Right ventricle myocardium superior (tissue), 1 donor: ENCODE data around the gene DNAJC8. TPM values are rescaled to one million over a fixed set of nuclear protein-coding genes. Genes with fewer than 3 reads are reported as not detected.

Experiments used
- ATAC-seq: fragments of 200-7000 bp; cut with Tn5 transposase; one replicate; pipeline ENCODE4 v1.9.1; 2020; ENCODE audit warnings: mild to moderate bottlenecking; ENCODE audit not compliant: poor library complexity
- DNase-seq: peaks from one replicate; pipeline ENCODE4 v3.0.0-alpha.2; 2020
- intact Hi-C: fragments of 100-400 bp; cut with DNase I; formaldehyde crosslinking; loops from one replicate; pipeline ENCODE4 v1.11.2; 2022
- total RNA-seq: library from RNA; stranded (reverse); fragmentation: NEBNext Ultra II Directional; extraction: Animal tissue kit (Norgen Biotek cat#: 25700); gene quantifications from one replicate; pipeline ENCODE4 v1.2.1, GENCODE V29; 2021
- donor health status: DM: no; HTN: yes; CAD: no; lungs with severe emphysema.

The DNAJC8 gene
- total RNA-seq, 1 donor from 2014 or later: 54.9 TPM

DNA sequence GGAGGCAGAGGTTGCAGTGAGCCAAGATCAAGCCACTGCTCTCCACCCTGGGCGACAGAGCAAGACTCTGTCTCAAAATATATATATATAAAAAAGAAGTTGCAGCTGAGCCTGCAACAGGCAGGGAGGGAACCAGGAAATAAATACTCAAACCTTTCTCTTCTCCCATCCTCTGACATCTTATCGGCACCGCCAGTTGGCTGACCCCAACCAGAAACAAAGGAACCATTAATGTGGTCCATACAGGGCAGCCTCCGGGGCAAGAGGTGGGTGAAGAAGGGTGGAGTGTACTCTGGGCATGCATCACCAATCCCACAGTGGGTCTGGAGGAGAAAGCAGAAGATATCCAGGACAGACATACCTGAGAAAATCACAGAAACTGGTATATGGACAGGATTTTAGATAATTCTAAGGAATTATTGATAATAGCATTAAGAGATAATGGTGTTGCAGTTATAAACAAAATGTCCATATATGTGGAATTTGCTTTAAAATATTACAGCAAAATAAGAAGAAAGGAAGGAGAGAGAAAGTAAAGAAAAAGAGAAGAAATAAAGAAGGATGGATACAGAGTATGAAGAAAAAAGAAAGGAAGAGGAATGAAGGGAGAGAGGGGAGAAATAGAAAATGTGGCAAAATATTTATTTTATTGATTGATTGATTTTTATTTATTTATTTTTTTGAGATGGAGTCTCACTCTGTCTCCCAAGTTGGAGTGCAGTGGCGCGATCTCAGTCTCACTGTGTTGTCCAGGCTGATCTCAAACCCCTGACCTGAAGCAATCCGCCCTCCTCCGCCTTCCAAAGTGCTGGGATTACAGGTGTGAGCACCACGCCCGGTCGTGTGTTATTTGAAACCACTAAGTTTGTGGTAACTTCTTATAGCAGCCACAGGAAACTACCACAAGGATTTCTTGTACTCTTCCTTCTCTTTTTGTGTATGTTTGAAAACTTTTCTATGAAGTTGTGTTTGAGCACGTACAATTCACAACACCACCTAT lies 52.2 kb downstream of the DNAJC8 start:
- intact Hi-C loops: no loop called here
- no peak for ATAC-seq
- no peak for DNase-seq

DNA sequence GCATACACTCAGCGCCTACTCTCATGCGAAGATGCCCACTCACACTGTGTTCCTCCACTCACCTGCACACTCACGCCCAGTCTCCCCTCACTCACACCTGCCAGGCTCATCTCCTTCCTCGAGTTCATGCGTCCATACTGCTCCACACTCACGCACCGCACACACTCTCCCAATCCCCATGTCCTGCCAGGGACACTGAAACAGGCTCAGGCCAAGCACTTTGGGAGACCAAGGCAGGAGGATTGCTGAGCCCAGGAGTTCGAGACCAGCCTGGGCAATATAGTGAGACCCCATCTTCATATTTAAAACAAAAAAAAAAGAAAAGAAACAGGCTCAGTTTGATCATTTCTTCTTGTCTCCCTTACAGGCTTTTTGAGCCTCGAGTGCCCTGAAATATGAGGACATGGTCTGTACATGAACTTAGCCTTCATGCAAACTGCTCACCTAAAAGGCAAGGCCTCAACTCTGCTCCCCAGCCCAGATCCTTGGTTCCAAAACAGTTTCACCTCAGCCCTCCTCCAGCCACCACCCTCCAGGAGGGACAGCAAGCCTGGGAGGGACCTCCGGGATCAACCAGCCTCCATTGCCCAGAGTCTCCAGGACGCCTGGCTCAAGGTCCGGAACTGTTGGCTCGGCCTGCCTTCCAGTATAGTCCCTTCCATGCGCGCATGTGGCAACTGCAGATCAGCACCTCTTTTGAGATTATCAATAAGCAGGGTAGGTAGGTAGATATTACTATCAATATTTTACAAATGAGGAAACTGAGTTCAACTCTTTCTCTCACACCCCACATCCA lies 53.9 kb downstream of the DNAJC8 start:
- DNase-seq (no peak), ATAC-seq (no peak)

DNA sequence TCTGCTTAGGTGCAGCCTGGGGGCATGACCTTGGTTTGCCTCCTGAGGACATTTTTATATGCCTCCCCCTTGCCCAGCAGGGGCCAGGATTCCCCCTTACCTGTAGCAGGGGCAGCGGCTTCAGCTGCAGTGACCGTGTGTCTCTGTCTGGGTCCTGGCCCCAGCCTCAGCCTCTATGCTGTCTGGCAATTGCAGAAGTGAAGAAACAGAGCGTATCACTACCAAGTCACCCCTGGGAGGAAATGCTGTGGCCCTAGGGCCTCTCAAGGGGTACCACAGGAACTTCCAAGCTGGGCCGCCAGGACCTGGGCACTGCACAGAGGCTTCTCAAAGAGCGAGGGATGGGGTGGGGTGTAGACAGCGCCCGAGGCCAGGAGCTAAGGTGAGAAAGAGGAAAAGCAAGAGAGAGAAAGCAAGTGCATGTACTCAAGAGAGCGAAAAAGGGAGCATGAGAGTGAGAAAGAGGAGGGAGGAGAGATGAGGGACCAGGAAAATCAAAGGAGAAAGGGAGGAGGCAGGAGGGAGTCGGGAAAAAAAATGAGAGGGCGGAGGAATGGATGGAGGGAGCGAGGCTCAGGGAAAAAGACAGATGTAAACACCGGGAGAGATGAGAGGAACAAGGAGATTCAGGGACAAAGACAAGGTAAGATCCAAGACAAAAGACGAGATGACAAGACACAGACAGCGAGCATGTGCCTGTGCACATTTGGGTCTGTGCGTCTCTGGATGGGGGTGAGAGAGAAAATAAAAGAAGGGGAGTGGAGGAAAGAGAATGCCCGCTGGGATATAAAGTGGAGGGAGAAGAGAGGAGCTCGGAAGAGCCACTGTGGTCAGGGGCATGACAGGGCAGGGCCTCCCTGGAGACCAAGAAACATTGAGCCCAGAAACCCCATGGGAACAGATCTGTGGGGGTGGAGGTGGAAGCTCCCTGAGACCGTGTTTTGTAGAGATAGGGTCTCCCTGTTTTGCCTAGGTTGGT lies 56.0 kb downstream of the DNAJC8 start, which contains the start of gene PTAFR:
PTAFR (minus strand) TSS at position 199 of the 979 bp plus-strand sequence. CDS start 25,669 bp downstream, outside the sequence.
- intact Hi-C loops: no loop called here
- ATAC-seq (peak; percentile 50), DNase-seq (peak; percentile 67)

More for the DNA sequence above, 53.9 kb downstream of the DNAJC8 start:
- intact Hi-C loops: no loop called here

DNA sequence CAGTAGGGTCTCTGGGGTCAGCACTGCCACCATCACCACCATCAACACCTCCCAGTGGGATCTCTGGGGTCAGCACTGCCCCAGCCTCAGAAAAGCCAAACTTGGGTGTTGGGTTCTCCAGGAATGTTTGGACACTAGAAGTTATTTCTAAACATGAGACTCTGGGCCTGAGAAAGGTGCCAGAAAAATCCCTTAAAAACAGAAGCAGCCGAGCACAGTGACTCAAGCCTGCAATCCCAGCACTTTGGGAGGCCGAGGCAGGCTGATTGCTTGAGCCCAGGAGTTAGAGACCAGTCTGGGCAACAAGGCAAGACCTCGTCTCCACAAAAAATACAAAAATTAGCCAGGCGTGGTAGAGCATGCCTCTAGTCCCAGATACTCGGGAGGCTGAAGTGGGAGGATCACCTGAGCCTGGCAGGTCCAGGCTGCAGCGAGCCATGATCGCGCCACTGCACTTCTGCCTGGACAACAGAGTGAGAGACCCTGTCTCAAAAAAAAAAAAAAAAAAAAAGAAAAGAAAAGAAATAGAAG lies 56.8 kb downstream of the DNAJC8 start:
- DNase-seq: no peak
- intact Hi-C loops: no loop called here
- no peak for ATAC-seq

DNA sequence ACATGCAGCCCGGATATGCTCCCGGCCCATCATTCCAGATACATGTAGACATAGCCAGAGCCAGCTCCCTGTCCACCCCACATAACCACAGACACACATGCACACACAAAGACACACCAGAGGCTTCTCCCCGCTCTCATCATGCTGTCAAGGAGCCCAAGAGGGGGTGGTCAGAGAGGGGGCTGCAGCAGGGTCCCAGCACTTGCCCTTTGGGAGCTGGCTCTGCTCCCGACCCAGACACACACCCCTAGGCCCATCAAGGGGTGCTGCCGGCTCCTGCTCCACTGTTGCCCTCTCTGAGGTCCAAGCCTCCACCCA lies 58.9 kb downstream of the DNAJC8 start:
- ATAC-seq (no peak), DNase-seq (no peak)
- intact Hi-C loops: no loop called here

DNA sequence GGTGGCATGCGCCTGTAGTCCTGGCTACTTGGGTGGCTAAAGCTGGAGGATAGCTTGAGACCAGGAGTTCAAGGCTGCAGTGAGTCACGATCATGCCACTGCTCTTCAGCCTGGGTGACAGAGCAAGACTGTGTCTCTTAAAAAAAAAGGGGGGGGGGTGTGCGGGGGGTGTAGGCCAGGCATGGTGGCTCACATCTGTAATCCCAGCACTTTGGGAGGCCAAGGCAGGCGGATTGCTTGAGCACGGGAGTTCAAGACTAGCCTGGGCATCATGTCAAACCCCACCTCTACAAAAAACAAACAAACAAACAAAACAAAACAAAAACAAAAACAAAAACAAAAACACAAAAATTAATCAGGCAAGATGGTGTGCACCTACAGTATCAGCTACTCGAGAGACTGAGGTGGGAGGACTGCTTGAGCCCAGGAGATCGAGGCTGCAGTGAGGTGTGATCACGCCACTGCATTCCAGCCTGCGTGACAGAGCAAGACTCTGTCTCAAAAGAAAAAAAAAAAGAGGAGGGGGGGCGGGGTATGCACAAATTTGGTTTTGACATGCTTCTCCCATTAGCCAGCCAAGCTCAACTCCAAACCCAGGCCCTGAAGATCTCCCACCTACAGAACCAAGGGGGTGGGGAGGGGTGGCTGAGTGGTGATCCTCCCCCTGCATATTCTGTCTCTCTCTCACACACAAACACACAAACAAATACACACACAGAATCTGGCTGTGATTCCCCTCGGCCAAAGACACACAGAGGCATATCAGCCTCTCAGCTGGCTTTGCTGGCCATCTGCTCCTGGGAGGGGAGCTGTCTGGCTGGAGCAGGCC lies 59.5 kb downstream of the DNAJC8 start:
- ATAC-seq: no peak
- intact Hi-C loops: no loop called here

DNA sequence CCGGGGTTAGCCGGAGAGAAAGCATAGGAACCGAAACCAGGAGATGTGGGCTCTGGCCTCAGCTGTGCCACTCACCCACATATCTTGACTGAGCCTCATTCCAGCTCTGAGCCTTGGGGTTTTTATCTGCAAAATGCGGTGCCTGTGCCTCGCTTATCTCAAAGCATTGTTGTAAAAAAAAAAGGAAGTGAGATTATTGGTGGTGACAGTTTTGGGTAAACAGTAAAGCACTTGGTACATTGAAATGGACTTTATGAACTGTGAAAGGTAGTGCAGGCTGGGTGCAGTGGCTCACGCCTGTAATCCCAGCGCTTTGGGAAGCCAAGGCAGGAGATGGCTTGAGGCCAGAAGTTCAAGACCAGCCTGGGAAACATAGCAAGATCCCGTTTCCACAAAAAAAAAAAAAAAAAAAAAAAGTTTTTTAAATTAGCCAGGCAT lies 60.1 kb downstream of the DNAJC8 start:
- DNase-seq: no peak
- intact Hi-C loops: no loop called here
- peak; percentile 46 for ATAC-seq

More for the DNA sequence above, 59.5 kb downstream of the DNAJC8 start:
- DNase-seq: no peak

DNA sequence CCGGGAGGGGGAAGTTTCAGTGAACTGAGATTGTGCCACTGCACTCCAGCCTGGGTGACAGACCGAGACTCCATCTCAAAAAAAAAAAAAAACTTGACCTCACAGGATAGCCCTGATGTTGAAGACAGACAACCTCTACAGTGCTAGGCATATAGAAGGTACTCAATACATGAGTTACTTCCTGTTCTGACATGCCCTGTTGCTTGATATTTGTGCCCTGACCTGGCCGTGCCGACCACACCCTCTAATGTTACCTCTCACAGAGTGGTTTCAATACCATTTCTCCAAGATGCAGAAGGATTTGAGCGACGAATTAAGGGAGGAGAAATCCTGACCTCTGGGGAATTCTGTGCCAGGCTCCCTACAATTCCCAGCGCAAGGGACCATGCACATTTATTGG lies 61.6 kb downstream of the DNAJC8 start:
- DNase-seq (no peak), ATAC-seq (no peak)
- intact Hi-C loops: no loop called here

DNA sequence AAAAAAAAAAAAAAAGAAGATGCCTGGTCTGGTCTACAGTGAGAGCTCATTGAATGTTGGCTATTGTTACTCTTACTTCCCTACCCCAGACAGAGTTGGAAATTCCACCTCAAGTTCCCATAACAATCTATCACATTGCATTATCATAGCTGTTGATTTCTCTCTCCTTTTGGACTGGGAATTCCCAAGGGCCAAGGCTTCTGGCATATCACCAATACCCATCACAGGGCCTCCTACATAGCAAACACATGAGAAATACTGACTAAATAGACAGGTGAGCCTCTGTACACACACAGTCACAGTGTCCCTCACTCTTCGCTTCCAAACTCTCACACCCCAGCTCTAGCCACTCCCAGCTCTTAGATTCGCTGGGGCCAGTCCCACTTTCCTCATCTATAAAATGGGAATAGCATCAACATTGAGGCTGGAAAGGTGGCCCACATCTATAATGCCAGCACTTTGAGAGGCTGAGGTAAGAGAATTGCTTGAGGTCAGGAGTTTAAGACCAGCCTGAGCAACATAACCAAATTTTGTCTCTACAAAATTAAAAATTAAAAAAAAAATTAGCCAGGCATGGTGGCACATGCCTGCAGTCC lies 62.7 kb downstream of the DNAJC8 start:
- ATAC-seq (no peak), DNase-seq (no peak)
- intact Hi-C loops: no loop called here

DNA sequence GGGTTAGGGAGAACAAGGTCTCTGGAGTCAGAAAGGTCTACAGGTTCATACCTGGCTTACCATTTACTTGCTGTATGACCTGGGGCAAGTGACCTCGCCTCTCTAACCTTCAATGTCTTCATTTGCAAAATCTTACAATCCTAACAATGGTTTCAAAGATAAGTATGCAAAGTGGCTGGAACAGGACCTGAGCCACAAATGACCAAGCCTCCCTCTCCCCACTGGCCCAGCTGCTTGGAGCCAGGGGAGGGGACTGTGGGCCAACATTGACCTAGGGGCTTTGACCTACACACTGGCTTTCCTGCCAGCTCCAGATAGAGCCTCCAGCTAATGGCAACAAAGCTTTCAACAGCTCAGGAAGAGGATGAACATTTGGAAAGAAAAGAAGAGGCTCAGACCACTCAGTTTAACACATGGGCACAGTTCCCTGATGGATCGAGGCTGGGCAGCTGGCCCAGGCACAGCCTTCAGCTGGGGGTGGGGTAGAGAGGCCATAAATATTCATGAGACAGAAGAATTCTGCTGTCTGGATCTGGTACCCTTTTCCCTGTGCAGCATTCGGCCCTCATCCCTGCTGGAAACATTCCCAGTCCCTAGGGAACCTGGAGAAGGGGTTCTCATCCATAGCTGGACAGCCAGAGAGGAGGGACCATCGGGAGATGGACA lies 69.2 kb downstream of the DNAJC8 start:
- ATAC-seq: no peak
- intact Hi-C loops: no loop called here
- no peak for DNase-seq

DNA sequence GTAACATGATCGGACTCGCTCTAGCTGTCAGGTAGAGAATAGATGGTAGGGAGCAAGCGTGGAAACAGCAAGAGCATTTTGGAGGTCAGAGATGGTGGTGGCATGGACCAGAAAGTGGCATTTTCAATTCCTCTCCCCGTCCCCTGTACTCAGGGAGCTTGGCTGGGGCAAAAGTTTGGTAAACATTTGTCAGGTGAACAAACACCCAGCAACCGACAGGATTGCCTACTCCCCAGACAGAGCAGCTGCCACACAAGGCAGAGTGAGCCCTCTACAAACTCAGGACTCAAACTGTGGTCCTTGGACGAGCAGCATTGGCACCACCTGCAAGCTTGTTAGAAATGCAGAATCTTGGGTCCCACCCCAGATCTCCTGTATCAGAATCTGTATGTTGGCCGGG lies 70.7 kb downstream of the DNAJC8 start:
- intact Hi-C loops: no loop called here
- DNase-seq (no peak), ATAC-seq (no peak)

DNA sequence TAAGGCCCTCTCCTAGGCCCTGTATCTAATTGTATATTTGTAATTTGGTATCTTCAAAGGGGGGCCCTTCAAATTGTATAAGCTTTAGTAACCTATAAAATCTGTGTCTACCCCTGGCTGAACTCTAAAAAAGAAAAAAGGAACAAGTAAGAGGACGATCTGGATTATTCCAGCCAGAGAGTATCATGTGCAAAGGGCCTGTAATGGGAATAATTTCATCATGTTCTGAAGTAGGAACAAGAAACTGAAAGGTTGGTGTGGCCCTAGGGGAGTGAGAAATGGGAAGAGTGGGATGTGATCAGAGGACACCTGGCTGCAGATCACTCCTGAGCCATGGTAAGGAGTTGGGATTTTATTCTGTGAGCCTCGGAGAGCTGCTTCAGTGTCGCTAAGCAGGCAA lies 71.1 kb downstream of the DNAJC8 start:
- intact Hi-C loops: no loop called here
- ATAC-seq (peak; percentile 38), DNase-seq (no peak)

DNA sequence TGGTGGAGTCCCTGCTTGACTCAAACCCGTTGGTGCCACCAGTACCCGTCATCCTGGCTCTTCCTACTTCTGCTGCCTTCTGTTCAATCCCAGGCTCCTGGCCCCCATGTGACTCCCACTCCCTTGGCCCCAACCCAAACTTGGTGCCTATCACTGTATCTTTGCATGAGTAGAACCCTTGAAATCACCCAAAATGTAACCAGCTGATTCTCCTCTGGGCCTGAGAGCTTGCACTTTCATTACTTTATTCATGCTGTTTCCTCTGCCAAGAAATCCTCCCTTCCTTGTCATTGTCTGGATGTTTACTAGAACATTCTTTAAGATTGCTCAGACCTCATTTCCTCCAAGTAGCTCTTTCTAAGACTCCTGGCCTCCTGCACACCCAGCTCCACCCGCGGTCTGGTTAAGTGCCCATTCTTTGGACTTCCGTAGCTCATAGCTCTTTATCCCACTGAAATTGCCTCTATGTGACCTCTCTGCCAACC lies 72.0 kb downstream of the DNAJC8 start:
- peak; percentile 47 for DNase-seq
- intact Hi-C loops: no loop called here
- ATAC-seq: peak; percentile 54

DNA sequence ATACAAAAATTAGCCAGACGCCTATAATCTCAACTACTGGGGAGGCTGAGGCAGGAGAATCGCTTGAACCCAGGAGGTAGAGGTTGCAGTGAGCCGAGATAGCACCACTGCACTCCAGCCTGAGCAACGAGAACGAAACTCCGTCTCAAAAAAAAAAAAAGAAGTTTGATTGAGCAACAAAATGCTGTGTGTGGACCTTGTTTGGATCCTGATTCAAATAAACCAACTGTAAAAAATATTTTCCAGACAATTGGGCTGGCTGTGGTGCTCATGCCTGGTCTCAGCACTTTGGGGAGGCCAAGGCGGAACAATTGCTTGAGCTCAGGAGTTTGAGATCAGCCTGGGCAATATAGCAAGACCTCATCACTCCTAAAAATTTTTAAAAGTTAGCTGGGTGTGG lies 73.1 kb downstream of the DNAJC8 start:
- no peak for DNase-seq
- ATAC-seq: no peak
- intact Hi-C loops: no loop called here

DNA sequence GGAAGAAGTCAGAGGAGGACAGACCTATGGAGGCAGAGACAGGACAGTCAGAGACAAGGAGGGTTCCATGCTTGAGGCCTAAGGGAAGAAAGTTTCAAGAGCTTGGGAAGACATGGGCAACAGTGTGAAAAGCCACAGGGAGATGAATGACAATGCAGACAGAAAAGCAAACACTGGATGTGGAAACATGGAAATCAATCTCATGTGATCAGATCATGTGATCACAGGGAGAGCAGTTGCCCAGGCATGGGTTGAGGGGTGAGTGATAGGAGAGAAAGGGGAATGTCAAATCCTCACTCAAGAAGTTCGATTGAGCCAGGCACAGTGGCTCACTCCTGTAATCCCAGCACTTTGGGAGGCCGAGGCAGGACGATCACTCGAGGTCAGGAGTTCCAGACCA lies 73.6 kb downstream of the DNAJC8 start:
- ATAC-seq (no peak), DNase-seq (no peak)
- intact Hi-C loops: no loop called here

DNA sequence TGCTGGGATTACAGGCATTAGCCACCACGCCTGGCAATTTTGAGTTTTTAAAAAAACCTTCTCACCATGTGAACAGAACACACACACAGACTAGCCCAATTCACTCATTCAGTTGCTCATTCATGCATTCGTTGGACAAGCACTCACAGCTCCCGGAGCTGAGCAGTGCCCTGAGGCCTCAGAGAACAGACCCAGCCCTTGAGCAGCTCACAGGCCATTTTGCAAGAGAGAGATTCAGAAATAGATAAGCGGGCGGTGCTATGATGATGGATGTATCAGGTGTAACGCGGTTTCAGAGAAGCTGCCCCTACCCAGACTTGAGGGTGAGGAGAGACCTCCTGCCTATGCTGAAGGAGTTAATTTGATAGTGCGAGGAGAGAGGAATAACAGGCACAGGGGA lies 74.9 kb downstream of the DNAJC8 start:
- intact Hi-C loops: no loop called here
- ATAC-seq (no peak), DNase-seq (no peak)
